Cortex of kidney (tissue), 1 donor: ENCODE data around the gene SIK3.

Source experiments
- DNase-seq: peaks from one replicate; lab custom pipeline; 2025; lab: John Stamatoyannopoulos, UW

Gene SIK3

DNA sequence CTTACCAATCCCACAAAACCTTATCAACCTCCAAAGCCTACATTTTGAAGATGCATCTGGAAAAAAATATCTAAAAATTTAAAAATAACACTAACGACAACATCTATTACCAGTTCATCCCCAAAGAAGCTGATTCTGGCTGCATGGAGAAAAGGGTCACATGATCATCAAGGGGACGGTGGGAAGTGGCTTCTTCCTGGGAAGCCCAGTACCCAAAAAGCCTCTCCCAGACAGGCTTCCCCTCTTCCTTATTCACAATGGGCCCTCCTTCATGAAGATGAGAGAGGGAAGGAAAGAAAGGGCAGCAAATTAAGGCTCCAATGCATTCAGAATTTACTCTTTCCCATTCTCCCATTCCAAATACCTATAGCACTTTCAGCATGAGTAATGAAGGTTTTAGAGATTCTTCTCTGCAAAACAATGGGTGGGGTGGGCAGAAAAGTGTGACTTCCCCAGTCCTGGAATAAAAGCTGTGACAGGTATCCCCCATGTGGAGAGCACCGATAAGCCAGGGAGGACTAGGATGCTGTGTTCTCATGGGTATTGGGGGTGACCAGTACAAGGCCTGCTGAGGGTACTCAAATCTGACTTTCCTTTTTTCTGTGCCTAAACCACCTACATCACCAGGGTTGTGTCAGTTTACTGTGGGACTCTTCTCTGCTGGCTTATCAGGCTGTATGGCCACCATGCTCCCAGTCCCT is 88.2 kb downstream of the SIK3 start:
- no peak for DNase-seq

DNA sequence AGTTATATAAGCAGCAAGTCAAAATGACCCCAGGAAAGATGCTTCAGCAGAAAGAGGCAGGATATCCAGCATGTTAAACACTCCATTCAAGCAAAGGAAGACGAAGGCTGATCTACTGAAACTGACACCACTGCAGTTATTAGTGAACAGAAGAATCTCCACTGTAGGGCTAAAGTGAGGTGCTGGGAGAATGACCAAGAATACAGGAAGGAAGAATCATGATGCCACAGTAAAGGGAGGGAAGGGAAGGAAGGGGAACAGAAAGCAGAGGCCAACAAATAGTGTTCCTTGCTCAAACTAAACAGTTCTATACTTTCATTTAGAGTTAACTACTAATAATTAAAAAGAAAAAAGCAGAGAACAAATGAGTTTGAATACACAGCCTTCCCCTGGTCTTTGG is 92.5 kb downstream of the SIK3 start:
- DNase-seq, result no peak

DNA sequence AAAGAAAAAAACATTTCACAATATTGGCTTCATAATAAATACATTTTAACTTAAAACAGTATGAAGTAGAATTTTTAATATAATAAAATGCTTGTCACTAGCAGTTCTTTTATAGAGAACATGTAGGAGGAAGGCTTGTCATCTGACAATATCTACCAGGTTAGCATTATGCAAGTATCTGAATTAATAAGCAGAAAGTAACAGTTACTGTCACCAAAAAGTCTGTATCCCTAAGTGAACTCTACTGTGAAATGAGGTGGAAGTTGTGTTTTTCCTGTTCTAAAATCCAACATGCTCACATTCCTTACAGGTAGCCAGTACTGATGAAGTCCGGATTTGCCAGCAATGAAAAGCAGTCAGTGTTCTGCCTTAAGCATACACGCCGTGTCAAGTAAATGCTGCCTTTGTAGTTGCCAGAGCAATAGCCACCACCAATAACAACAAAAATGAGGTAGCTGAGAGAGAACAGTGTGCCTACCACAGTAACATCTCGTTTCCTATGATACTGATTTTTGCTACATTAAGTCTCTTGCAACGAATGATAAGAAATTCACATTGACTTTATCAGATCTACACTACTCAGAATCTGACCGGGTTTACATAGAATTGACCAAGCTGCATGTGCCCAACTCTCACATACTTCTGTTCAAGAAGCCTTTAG is 95.5 kb downstream of the SIK3 start:
- no peak for DNase-seq

DNA sequence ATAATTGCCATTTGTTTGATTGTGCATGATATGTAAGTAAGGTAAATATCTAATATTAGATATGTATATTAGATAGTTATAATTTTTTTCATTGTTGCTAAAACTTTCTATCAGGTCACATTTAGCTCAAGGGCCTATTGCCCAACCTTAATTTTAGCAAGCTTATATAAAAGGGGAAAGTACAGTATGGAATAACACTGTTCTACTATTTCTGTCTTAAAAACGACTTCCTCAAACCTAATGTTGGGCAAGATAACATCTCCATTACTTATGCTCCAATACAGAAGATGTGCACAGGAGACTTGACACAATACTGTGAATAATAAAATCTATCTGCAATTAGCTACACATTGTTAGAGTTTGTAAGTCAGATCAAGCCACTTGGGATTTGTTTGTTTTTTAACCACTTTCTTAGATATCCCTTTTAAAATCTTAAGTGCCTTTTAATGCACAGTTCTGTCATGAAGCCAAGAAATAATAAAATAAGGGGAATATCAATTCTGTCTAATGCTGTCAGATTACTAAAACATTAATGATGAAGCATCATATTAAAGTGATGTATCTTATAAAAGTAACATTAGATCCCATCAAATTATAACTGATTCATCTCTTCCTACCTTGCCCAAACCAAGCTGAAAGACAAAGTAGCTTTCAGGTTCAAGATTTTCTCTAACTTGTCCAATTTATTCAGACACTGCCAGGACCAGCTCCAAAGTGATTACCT is 98.1 kb downstream of the SIK3 start:
- DNase-seq, result no peak

DNA sequence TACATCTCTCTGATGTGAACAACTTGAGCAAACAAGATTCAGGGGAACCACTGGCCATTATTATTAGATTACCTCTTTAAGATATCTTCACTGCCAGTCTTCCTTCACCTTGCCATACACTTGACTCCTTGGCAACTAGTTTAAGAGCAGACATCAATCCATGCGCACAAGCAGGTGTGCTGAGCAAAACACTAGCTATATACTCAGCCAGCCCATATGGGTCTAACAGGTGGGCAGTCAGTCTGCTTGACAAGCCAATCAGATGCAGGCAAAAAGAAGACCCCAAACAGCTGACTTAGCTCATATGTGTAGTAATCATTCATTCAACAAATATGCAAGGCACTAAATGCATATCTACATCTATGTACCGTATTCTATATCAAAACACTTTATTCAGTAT is 101.2 kb downstream of the SIK3 start:
- no peak for DNase-seq

DNA sequence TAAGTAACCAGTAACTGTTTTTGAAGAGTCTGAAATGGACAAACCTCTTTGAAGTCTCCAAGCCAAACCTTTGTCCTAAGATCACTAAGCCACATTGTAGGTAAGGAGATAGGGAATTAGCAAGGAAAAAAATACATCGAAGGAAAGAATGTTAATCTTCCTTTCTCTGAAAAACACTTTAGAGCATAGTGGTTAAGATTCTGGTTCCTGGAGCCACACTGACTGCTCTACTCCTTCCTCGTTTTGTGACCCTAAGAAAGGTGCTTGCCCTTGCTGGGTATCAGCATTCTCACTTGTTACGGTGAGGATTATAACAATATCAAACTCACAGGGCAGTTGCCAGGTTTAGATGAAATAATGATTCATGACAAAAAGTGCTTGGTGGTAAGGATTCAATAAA is 104.0 kb downstream of the SIK3 start:
- no peak for DNase-seq

DNA sequence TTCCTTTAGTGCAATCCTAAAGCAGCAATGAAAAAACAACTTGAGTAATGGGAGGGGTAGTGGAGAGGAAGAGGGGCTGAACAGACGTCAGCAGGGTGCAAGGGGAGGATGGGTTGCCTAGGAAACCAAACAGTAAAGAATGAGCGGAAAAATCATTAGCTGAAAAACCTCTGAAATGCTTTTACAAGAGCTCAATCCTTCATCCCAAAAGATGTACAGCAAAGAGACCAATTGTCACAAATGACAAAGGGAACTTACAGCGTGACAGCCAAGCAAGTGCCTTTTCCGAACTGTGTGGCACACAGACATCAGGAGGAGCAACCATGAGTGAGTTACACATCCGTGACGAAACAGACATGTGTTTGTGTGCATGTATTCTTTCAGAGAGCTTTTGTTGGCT is 104.6 kb downstream of the SIK3 start:
- DNase-seq, result no peak

DNA sequence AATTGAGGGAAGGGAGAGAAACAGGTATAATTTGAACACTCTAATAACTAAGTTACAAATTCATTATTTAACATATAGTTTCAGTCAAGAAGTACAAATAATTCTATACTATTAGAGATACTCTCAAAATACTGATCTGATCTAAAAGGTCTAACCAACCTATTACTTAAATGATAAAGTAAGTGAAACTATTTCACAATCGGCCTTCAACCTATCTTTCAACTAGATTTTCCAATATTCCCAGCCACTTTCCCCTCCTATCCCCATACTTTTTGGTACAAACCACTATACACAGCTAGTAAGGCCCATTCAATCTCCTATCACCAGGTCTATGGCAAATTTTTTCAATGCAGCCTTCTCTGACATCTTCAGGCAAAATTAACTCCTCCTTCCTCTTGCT is 106.7 kb downstream of the SIK3 start:
- no peak for DNase-seq

GRCh38 chr11:116990811-116991210 is 107.4 kb downstream of the SIK3 start:
- DNase-seq, result no peak

- no peak for DNase-seq
These were observed 108.2 kb downstream of the SIK3 start for GRCh38 chr11:116990061-116990473.

DNA sequence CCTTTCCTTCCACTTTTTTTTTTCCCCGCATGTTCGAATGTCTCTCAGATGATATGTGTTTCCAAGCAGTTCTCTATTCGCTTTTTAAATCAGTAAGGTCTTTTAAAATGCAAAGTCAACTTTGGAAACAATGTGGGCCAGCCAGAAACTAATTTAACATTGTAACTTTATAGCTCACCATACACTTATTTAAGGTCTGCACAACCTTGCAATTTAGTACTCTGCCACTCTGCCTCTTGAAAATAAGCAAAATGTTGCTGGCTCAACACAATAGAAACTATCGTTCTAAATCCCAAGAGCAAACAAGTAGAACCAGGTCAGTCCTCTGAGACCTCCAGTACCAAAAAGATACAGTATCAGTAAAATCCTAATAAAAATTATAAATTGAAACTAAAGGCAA is 109.0 kb downstream of the SIK3 start:
- no peak for DNase-seq

DNA sequence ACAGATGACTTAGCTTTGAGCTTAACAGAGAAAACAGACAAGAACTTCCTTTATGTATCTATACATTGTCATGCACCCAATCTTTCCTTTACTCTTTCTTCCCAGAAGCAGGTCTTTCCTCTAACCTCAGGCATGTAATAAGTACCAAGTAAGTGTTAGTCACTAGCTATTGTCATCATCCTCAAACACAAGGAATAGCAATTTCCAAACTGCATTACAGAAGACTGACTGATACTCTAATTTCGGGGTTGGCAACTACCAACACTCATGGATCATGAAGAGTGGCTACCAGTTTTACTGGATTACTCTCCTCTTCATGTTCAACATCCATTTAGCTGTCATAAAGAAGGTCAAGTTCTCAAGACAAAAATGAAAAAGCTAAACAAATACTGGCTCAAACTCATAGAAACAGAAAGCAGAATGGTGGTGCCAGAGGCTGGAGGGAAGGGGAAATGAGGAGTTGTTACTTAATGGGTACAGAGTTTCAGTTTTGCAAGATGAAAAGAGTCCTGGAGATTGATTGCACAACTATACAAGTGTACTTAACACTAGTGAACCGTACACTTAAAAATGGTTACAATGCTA is 111.6 kb downstream of the SIK3 start:
- no peak for DNase-seq

DNA sequence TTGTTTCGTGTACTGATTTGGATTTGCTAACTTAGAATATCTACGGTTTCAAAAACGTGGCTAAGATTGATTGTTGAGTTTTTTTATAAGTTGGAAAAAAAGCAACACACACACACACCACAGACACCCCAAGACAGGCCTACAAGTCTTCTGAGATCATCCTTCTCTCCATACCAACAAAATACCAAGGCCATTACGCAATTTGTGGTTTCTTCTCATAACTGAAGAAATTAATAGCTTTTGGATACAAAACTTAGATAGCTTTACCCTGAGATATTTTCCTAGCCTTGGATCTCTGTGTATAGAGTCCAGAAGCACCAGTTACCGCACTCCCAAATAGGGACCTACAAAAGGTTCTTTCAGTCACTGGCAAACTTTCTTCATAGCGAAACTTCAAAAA is 113.6 kb downstream of the SIK3 start:
- DNase-seq, result no peak

GRCh38 chr11:116984186-116984585 is 114.0 kb downstream of the SIK3 start:
- no peak for DNase-seq

DNA sequence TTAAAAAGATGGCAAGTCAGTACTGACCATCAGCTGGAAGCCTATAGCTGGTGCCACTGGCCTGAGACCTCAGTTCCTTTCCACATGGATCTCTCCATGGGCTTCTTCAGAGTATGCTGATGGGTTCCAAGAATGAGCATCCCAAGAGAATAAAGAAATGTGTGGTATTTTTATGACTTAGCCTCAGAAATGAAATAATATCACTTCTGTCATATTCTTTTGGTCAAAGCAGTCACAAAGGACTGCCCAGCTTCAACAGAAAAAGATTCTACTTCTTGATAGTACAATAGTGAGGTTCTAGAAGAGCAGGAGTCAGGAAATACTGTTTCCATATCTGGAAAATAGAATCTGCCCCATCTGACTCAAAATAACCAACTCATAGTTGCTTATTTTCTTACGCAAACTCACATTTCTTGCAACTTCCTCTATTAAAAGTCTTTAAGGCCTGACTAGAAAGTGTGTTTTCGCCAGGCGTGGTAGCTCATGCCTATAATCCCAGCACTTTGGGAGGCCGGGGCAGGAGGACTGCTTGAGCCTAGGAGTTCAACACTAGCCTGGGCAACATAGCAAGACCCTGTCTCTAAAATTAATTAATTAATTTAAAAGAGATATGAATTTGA is 116.9 kb downstream of the SIK3 start:
- DNase-seq, result no peak

DNA sequence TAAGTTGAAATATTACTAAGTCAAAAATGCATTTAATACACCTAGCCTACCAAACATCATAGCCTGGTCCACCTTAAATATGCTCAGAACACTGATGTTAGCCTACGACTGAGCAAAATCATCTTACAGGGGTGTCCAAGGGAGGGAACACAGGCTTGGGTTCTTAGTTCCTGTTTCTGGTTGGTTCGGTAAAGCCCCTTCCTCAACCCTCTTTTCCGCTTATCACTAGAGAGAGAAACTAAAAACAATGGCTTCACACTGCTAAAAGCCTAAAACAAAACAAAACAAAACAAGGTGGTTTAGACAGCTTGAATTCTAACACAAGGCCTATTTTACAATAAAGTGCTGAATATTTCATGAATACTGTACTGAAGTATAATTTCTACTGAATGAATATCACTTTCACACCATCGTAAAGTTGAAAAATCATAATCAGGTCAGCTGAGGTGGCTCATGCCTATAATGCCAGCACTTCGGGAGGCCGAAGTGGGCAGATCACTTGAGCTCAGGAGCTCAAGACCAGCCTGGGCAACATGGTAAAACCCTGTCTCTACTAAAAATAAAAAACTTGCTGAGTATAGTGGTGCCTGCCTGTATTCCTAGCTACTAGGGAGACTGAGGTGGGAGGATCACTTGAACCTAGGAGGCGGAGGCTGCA is 118.0 kb downstream of the SIK3 start:
- no peak for DNase-seq

DNA sequence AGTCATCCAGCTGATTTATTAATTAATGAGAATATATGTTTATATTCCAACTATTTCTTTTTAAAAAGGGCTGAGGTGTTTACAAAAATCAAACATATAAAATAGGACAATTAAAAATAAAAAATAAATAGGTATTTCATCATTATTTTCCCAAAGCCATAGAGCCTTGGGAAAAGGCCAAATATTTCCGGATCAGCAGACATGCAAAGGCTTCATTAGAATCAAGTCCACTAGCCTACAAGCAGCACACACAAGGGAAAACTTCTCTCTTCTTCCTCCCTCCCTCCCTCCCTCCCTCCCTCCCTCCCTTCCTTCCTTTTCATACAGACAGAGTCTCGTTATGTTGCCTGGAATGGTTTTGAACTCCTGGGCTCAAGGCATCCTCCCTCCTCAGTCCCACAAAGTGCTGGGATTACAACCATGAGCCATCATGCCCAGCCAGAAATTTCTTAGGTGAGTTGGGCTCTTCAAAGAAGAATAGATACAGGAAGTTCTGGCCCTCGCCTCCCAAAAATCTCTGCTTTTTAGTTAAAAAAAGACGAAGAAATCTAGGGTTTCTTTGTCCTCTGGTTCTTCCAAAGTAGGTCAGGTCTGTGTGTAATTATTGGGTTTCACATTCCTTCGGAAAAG is 121.2 kb downstream of the SIK3 start:
- DNase-seq, result no peak

DNA sequence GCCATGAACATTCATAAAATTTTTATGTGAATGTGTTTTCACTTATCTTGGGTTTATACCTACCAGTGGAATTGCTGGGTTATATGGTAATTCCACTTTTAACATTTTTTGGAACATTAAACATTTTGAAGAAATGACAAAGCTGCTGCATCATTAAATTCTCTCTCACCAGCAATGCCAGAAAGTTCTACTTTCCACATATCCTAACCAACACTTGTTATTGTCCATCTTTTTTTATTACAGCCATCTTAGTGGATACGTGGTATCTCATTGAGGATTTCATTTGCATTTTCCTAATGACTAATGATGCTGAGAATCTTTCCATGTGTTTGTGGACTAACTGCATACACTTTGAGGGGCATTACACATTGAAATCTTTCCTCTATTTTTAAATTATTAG is 122.6 kb downstream of the SIK3 start:
- DNase-seq, result no peak

DNA sequence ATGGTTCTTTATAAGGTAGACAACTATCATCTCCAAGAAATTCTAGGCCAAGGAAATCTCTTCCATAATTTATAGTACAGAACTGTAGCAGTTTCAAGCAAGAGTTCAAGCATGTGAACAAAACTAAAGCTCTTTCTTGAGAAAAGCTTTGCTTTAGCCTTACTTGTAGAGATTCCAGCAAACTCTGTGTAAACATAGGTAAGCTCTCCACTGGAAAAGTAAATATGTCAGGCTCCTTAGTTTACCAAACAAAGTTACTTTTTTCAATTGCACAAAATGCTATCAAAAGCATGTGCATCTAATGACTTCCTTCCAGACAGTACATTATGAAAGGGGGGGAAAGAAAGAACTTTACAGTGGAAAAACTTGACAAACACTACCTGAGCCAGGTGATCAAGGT is 125.0 kb downstream of the SIK3 start:
- DNase-seq, result no peak

- DNase-seq, result no peak
These were observed 125.5 kb downstream of the SIK3 start for GRCh38 chr11:116972691-116973090.

DNA sequence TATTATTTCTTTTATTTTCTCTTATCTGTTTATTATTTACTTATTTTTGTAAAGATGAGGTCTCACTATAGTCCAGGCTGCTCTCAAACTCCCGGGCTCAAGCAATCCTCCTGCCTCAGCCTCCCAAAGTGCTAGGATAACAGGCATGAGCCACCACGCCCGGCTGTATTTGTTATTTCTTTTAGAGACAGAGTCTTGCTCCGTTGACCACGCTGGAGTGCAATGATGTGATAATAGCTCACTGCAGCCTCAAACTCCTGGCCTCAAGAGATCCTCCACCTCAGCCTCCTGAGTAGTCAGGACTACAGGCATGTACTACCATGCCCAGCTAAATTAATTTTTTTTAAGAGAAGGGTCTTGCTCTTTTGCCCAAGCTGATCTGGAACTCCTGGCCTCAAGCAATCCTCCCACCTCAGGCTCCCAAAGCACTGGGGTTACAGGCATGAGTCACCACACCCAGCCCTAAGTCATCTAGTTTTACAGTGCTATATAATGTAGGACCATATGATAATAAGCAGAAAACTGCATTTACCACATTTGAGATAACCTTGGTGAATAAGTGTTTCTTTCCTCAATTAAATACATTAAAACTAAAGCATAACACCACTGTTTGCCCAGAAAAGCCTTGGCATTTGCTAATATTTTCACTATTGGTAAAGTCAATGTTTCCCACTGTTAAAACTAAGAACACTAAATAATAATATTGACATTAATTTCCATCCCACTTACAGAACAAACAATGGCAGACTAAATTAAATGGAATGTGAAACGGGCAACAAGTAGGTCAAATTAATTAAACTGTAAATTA is 127.5 kb downstream of the SIK3 start:
- no peak for DNase-seq
